AG09309 (cell line): ENCODE measurements around the gene RSAD1.

Experiments used
- DNase-seq: peaks from one replicate; pipeline ENCODE4 v3.0.0-alpha.2; 2010; ENCODE audit warnings: low read depth
- H3K4me3 ChIP-seq: 2 replicates; pipeline ENCODE4 v1.5.1; 2011; ENCODE audit warnings: mild to moderate bottlenecking, low read depth, low read length, moderate library complexity; ENCODE audit not compliant: control insufficient read depth
- CTCF ChIP-seq: IDR thresholded peaks from 2 replicates; pipeline ENCODE4 v1.5.1; 2011; ENCODE audit warnings: mild to moderate bottlenecking, low read depth, low read length, inconsistent platforms; ENCODE audit not compliant: insufficient read depth, control insufficient read depth; ENCODE audit errors: missing control alignments

Gene RSAD1

GRCh38 chr17:50447870-50448595, 30.6 kb upstream of the RSAD1 start:
- H3K4me3 ChIP-seq: no peak overlapping the region
- DNase-seq: no peak
- TF ChIP-seq CTCF: no peak

- no peak for TF ChIP-seq CTCF
- no peak for DNase-seq
- no peak overlapping the region for H3K4me3 ChIP-seq
Observed at GRCh38 chr17:50448643-50449042, 30.0 kb upstream of the RSAD1 start.

GRCh38 chr17:50451943-50452629, 26.6 kb upstream of the RSAD1 start:
- no peak overlapping the region for H3K4me3 ChIP-seq
- no peak for TF ChIP-seq CTCF
- no peak for DNase-seq

- no peak for TF ChIP-seq CTCF
Observed at GRCh38 chr17:50452630-50453300, 25.9 kb upstream of the RSAD1 start.

GRCh38 chr17:50453901-50454300, 24.8 kb upstream of the RSAD1 start:
- no peak for DNase-seq
- H3K4me3 ChIP-seq: no peak overlapping the region
- TF ChIP-seq CTCF: no peak

More at GRCh38 chr17:50452630-50453300, 25.9 kb upstream of the RSAD1 start:
- peak; percentile 21 for DNase-seq
- H3K4me3 ChIP-seq: no peak overlapping the region

- no peak for TF ChIP-seq CTCF
- no peak for DNase-seq
- H3K4me3 ChIP-seq: no peak overlapping the region
Observed at GRCh38 chr17:50457621-50458020, 21.0 kb upstream of the RSAD1 start.
